Stomach (tissue), 9 donors: ENCODE measurements around the gene ITPA. TPM values are rescaled to one million over a fixed set of nuclear protein-coding genes. Genes with fewer than 3 reads are reported as not detected.
"Not testable (repeated sequence)": the region's sequence is repeated elsewhere in the genome, so short reads cannot be mapped to it uniquely, and the experiment has no call there.

Source experiments
- DNase-seq, 2 donors: peaks; one replicate each; pipeline versions ENCODE4 v3.0.0 to v3.0.0-alpha.2; 2013 to 2019
- H3K27ac ChIP-seq, 5 donors: fragments of 200-600 bp in 4 of 5; sonication (generic) in 4 of 5; one replicate each; pipeline ENCODE4 v1.5.1; 2013 to 2019; ENCODE audit warnings: mild to moderate bottlenecking in 1 of 5, moderate library complexity in 1 of 5
- H3K27me3 ChIP-seq, 3 donors: fragments of 200-600 bp; sonication (generic); one replicate each; pipeline ENCODE4 v1.5.1; 2017 to 2019; ENCODE audit warnings: mixed run types in 1 of 3
- H3K36me3 ChIP-seq, 4 donors: fragments of 200-600 bp; sonication (generic); 1 replicate in 3 of 4; 2 replicates in 1 of 4; pipeline ENCODE4 v1.5.1; 2016 to 2019
- H3K4me1 ChIP-seq, 4 donors: fragments of 200-600 bp; sonication (generic); one replicate each; pipeline ENCODE4 v1.5.1; 2016 to 2019
- H3K4me3 ChIP-seq, 4 donors: fragments of 200-600 bp; sonication (generic) in 3 of 4; one replicate each; pipeline ENCODE4 v1.5.1; 2016 to 2019; ENCODE audit warnings: mild to moderate bottlenecking in 1 of 4
- H3K9me3 ChIP-seq, 4 donors: fragments of 200-600 bp; sonication (generic); one replicate each; pipeline ENCODE4 v1.5.1; 2016 to 2019
- EP300 ChIP-seq: sonication (generic); formaldehyde crosslinking; IDR thresholded peaks from one replicate; pipeline ENCODE4 v1.6.1; 2017; ENCODE audit warnings: antibody characterized with exemption
- POLR2A ChIP-seq, 4 donors: fragments of 450-650 bp; IDR thresholded peaks; one replicate each; pipeline ENCODE4 v1.6.1; 2016; ENCODE audit warnings: antibody characterized with exemption in 4 of 4, control low read depth in 2 of 4, mild to moderate bottlenecking in 1 of 4, moderate library complexity in 1 of 4
- POLR2AphosphoS5 ChIP-seq, 3 donors: sonication (generic); formaldehyde crosslinking; IDR thresholded peaks; one replicate each; pipeline ENCODE4 v1.6.1; 2016; ENCODE audit warnings: antibody characterized with exemption in 3 of 3
- WGBS, 5 donors: extraction: QIAGEN DNeasy Blood & Tissue Kit in 3 of 5; methylation state at CpG; one replicate each; pipeline versions ENCODE4 v1.1.5 to v1.1.7; 2013 to 2018; 5-methylcytosine and 5-hydroxymethylcytosine counted together
- intact Hi-C: fragments of 100-400 bp; cut with DNase I; formaldehyde crosslinking; loops from one replicate; pipeline ENCODE4 v1.15.1; 2023; ENCODE audit warnings: low total_unique reads
- polyA plus RNA-seq, 3 donors: library from polyadenylated mRNA; stranded (reverse); fragments of 200-250 nt; gene quantifications; one replicate each; pipeline ENCODE4 v1.2.3, GENCODE V29; 2013
- total RNA-seq, 5 donors: library from RNA; depleted of rRNA; stranded (reverse); fragments of >200 nt; gene quantifications; one replicate each; pipeline versions ENCODE4 v1.1.0 to v1.2.3, GENCODE V29; 2014 to 2016
- TF ChIP-seq, protein P1 (sequence below), 7 experiments: fragments of 450-650 bp in 4 of 7; fragments of 200-600 bp in 3 of 7; sonication (generic) in 3 of 7; IDR thresholded peaks; one replicate each; pipeline ENCODE4 v1.5.1; 2016 to 2019; ENCODE audit warnings: antibody characterized with exemption in 7 of 7, control low read depth in 2 of 7, mild to moderate bottlenecking in 1 of 7
- donor health status: healthy with polysubstance abuse.
- donor health status: Bipolar disorder and iron deficiency.
- donor health status: healthy.

The ITPA gene
- total and polyA plus RNA-seq, 8 donors, result 11.1 to 105 (median 48.7) TPM

DNA sequence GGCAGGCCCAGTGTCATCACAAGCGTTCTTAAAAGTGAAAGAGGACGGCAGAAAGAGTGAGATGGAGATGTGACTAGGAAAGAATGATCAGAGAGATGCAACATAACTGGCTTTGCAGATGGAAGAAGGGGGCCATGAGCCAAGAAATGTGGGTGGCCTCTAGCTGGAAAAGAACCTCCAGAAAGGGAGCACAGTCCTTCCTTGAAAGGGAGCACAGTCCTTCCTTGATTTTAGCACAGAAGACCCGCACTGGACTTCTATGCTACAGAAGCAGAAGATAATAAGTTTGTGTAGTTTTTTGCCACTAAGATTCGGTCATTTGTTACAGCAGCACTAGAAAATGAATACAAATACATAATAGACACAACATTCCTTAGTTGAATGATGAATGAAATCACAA lies 29.0 kb upstream of the ITPA start:
- H3K9me3 ChIP-seq, result no peaks in the 10 kb centered on the region
- peaks cover 6 to 32% (median 19%) of the 10 kb centered on the region in 4 donors for H3K4me1 ChIP-seq
- H3K36me3 ChIP-seq, result no peaks in the 10 kb centered on the region
- no peak overlapping the region for H3K27ac ChIP-seq
- no peak for DNase-seq
- intact Hi-C loops, result no loop called here
- H3K4me3 ChIP-seq, result no peak overlapping the region
- 60 to 85% (median 75%) methylated on average over 4 of the region's 4 CpGs for WGBS, 5 donors
- TF ChIP-seq POLR2AphosphoS5 (IDR thresholded peaks at IDR 0.05), result no peak
- TF ChIP-seq POLR2A (IDR thresholded peaks at IDR 0.05), result no peak
- TF ChIP-seq, protein P1, sequence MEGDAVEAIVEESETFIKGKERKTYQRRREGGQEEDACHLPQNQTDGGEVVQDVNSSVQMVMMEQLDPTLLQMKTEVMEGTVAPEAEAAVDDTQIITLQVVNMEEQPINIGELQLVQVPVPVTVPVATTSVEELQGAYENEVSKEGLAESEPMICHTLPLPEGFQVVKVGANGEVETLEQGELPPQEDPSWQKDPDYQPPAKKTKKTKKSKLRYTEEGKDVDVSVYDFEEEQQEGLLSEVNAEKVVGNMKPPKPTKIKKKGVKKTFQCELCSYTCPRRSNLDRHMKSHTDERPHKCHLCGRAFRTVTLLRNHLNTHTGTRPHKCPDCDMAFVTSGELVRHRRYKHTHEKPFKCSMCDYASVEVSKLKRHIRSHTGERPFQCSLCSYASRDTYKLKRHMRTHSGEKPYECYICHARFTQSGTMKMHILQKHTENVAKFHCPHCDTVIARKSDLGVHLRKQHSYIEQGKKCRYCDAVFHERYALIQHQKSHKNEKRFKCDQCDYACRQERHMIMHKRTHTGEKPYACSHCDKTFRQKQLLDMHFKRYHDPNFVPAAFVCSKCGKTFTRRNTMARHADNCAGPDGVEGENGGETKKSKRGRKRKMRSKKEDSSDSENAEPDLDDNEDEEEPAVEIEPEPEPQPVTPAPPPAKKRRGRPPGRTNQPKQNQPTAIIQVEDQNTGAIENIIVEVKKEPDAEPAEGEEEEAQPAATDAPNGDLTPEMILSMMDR (IDR thresholded peaks at IDR 0.05), result no peak
- TF ChIP-seq EP300, result no peak
- no peaks in the 10 kb centered on the region for H3K27me3 ChIP-seq

DNA sequence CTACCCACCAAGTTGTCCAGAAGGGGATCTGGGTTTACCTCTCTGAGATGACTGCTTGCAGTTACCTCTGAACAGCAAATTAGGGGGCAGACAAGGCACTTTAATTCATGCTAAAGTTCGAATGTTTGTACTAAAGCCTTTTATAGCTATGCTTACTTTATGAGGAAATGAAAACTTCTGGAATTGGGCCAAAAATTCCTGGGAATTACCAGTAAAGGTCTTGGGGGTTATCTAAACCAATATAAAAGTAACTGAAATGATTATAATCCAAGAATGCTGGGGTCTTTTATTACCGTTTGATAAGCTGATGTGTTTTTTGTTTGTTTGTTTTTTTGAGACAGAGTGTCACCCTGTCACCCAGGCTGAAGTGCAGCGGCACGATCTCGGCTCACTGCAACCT lies 28.0 kb upstream of the ITPA start:
- DNase-seq, result peak in 1 of 2 donors; percentile 57
- Histone ChIP-seq H3K9me3 (no peaks in the 10 kb centered on the region), H3K4me3 (no peak overlapping the region), H3K27ac (no peak overlapping the region), H3K27me3 (no peaks in the 10 kb centered on the region), H3K36me3 (no peaks in the 10 kb centered on the region), H3K4me1 (peaks cover 6 to 25% (median 16%) of the 10 kb centered on the region in 4 donors)
- intact Hi-C loops, result no loop called here
- WGBS, 5 donors, result 41 to 62% (median 56%) methylated on average over 5 of the region's 5 CpGs
- no peak for TF ChIP-seq POLR2A (IDR thresholded peaks at IDR 0.05)
- no peak for TF ChIP-seq EP300
- TF ChIP-seq POLR2AphosphoS5 (IDR thresholded peaks at IDR 0.05), result no peak
- TF ChIP-seq, protein P1 (IDR thresholded peaks at IDR 0.05), result no peak

DNA sequence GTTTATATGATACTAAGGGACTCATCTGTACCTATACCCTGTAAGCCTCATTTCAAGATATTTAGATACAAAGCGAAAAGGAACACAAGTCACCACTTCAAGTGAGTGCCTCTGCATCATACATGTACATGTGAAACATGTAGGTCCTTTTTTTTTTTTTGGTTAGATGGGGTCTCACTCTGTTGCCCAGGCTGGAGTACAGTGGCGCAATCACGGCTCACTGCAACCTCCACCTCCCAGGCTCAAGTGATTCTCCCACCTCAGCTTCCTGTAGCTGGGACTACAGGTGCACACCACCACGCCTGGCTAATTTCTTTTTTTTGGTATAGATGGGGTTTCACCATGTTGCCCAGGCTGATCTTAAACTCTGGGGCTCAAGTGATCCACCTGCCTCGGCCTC lies 26.9 kb upstream of the ITPA start:
- intact Hi-C loops, H3K27me3 ChIP-seq, H3K27ac ChIP-seq, H3K4me3 ChIP-seq, H3K9me3 ChIP-seq, H3K36me3 ChIP-seq, DNase-seq: not testable (repeated sequence)
- WGBS, 5 donors, result 93 to 100% (median 96%) methylated on average over 5 of the region's 5 CpGs
- H3K4me1 ChIP-seq, result peaks cover 6 to 23% (median 15%) of the 10 kb centered on the region in 4 donors

DNA sequence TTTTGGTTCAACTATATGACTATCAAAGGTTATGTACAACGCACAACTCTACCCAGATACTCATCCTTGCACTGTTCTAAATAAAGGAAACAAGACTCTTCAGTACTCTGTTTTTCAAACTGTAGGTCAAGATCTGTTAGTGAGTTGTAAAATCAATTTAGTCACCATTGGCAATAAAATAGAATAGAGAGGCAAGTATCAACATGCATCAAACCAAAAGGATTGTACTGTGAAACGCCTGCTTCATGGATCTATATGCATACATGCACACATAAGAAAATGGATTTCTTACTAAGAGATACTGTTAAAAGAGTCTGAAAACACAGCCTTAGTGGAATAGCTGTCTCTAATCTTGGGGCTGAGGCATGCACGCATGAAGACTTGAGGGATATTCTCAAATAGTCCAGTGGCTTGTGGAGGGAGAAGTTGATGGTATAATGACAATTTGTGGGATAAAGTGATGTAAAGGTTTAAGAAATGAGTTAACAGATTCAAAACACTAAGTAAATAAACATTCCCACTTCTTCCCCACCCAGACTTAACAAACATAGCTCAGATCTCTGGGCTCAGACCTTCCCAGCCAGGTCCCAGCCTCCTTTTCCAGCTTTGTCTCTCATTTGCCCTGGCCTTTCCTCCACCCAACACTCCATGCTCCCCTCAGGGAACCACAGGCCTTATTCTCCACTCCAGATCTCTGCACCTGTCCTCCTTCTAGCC lies 25.2 kb upstream of the ITPA start:
- Histone ChIP-seq H3K36me3 (peaks cover 0 to 14% (median 9%) of the 10 kb centered on the region in 4 donors), H3K4me3 (no peak overlapping the region), H3K27me3 (no peaks in the 10 kb centered on the region), H3K9me3 (no peaks in the 10 kb centered on the region), H3K27ac (no peak overlapping the region), H3K4me1 (peaks cover 0 to 10% (median 6%) of the 10 kb centered on the region in 4 donors)
- DNase-seq, result no peak
- intact Hi-C loops, result no loop called here
- WGBS, 5 donors, result 76 to 88% (median 85%) methylated on average over 3 of the region's 3 CpGs
- TF ChIP-seq EP300 (no peak), POLR2A (IDR thresholded peaks at IDR 0.05) (no peak), POLR2AphosphoS5 (IDR thresholded peaks at IDR 0.05) (no peak)
- TF ChIP-seq, protein P1 (IDR thresholded peaks at IDR 0.05), result no peak

DNA sequence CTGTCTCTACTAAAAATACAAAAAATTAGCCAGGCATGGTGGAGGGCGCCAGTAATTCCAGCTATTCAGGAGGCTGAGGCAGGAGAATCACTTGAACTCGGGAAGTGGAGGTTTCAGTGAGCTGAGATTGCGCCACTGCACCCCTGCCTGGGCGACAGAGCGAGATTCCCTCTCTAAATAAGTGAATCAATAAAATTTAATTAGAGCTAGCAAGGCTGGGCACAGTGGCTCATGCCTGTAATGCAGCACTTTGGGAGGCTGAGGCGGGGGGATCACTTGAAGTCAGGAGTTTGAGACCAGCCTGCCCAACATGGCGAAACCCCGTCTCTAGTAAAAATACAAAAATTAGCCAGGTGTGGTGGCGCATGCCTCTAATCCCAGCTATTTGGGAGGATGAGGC lies 21.4 kb upstream of the ITPA start:
- DNase-seq, H3K9me3 ChIP-seq, intact Hi-C loops: not testable (repeated sequence)

More for the DNA sequence above, 21.4 kb upstream of the ITPA start:
- WGBS, 5 donors, result 93 to 98% (median 94%) methylated on average over 9 of the region's 9 CpGs
- H3K4me3 ChIP-seq, H3K27ac ChIP-seq, H3K4me1 ChIP-seq, H3K27me3 ChIP-seq: not testable (repeated sequence)
- peaks cover 34 to 52% (median 47%) of the 10 kb centered on the region in 4 donors for H3K36me3 ChIP-seq
